ENCODE data around the gene PCBP3. TPM values are rescaled to one million over a fixed set of nuclear protein-coding genes. Genes with fewer than 3 reads are reported as not detected.

PCBP3 gene
- total RNA-seq, 1 experiment from 2014 or later, result not detected

- no TSS peak for BruUV-seq (replicated peaks)
- TF ChIP-seq CTCF (IDR thresholded peaks at IDR 0.05) (no peak), TCF7L2 (IDR thresholded peaks at IDR 0.05; ENCODE audit: low read depth, low read length) (no peak), SIN3A (IDR thresholded peaks at IDR 0.05; ENCODE audit: borderline replicate concordance, insufficient read depth, low read depth, low read length) (no peak), POLR2AphosphoS5 (IDR thresholded peaks at IDR 0.05; ENCODE audit: low read depth, low read length) (no peak), REST (IDR thresholded peaks at IDR 0.05; ENCODE audit: insufficient read depth in 1 of 2, low read depth in 2 of 2, low read length in 1 of 2) (no peak)
- CTCF ChIA-PET, result interaction anchor here (0.6 kb wide), 1 partner anchor 285 kb away, joined by 6 read pairs; no protein-coding TSS in a partner anchor
- H3K4me3 ChIP-seq (ENCODE audit: low read depth in 2 of 2, low read length in 2 of 2), result peak overlapping the region in 1 of 2 experiments; percentile 37; a peak in 1 of 4 replicates
- no peak for ATAC-seq
- H3K36me3 ChIP-seq (ENCODE audit: control insufficient read depth, insufficient read depth, low read length), result no peaks in the 10 kb centered on the region
- in situ Hi-C loops (cut with HindIII; ENCODE audit: low pct_unique_long_range_greater_than_20kb, low sequenced_read_pairs), result no loop called here
- no peak overlapping the region for H3K27ac ChIP-seq (ENCODE audit: low read length)
- no peak for DNase-seq (ENCODE audit: low read depth, low spot score)
- H3K27me3 ChIP-seq (ENCODE audit: control insufficient read depth, insufficient read depth, low read length), result peaks cover 2% of the 10 kb centered on the region; the same call in 1 of the 2 replicates
- POLR2A ChIA-PET, result no interaction called here
- intact Hi-C loops (cut with micrococcal nuclease; ENCODE audit: unreplicated experiment), result no loop called here
- no peaks in the 10 kb centered on the region for H3K9me3 ChIP-seq (ENCODE audit: control insufficient read depth, insufficient read depth, low read depth, low read length)
- no peaks in the 10 kb centered on the region for H3K4me1 ChIP-seq (ENCODE audit: control insufficient read depth, insufficient read depth, low read length)
Measured at GRCh38 chr21:45644041-45644906, 749 bp downstream of the PCBP3 start.

- no peak for DNase-seq (ENCODE audit: low read depth, low spot score)
- intact Hi-C loops (cut with micrococcal nuclease; ENCODE audit: unreplicated experiment), result no loop called here
- Histone ChIP-seq H3K4me1 (ENCODE audit: control insufficient read depth, insufficient read depth, low read length) (no peaks in the 10 kb centered on the region), H3K9me3 (ENCODE audit: control insufficient read depth, insufficient read depth, low read depth, low read length) (no peaks in the 10 kb centered on the region), H3K27me3 (ENCODE audit: control insufficient read depth, insufficient read depth, low read length) (peaks cover 5% of the 10 kb centered on the region), H3K4me3 (ENCODE audit: low read depth in 2 of 2, low read length in 2 of 2) (no peak overlapping the region), H3K27ac (ENCODE audit: low read length) (no peak overlapping the region), H3K36me3 (ENCODE audit: control insufficient read depth, insufficient read depth, low read length) (no peaks in the 10 kb centered on the region; the same call in 1 of the 2 replicates)
- BruUV-seq (replicated peaks), result no TSS peak
- CTCF ChIA-PET, result no interaction called here
- ATAC-seq, result no peak
- in situ Hi-C loops (cut with HindIII; ENCODE audit: low pct_unique_long_range_greater_than_20kb, low sequenced_read_pairs), result no loop called here
- TF ChIP-seq CTCF (IDR thresholded peaks at IDR 0.05), result no peak
- TF ChIP-seq SIN3A (IDR thresholded peaks at IDR 0.05; ENCODE audit: borderline replicate concordance, insufficient read depth, low read depth, low read length), result no peak
- TF ChIP-seq TCF7L2 (IDR thresholded peaks at IDR 0.05; ENCODE audit: low read depth, low read length), result no peak
- TF ChIP-seq POLR2AphosphoS5 (IDR thresholded peaks at IDR 0.05; ENCODE audit: low read depth, low read length), result no peak
- TF ChIP-seq REST (IDR thresholded peaks at IDR 0.05; ENCODE audit: insufficient read depth in 1 of 2, low read depth in 2 of 2, low read length in 1 of 2), result no peak
- POLR2A ChIA-PET, result no interaction called here
Measured at GRCh38 chr21:45651921-45652320, 8.4 kb downstream of the PCBP3 start.

Measured in Panc1 (cell line).